Gastrocnemius medialis (tissue), 4 donors: ENCODE results near the gene TTC23. TPM values are rescaled to one million over a fixed set of nuclear protein-coding genes. Genes with fewer than 3 reads are reported as not detected.

Source experiments
- ATAC-seq, 2 donors: fragments of 150-250 bp; one replicate each; pipeline ENCODE4 v1.9.1; 2016
- DNase-seq, 2 donors: peaks; one replicate each; pipeline ENCODE4 v3.0.0-alpha.2; 2019
- H3K27ac ChIP-seq, 4 donors: fragments of 200-600 bp; sonication (generic); 1 replicate in 1 of 4; 2 replicates in 3 of 4; pipeline ENCODE4 v1.5.1; 2016 to 2018; ENCODE audit warnings: mild to moderate bottlenecking in 2 of 4, moderate library complexity in 1 of 4
- H3K27me3 ChIP-seq, 3 donors: fragments of 200-600 bp; sonication (generic) in 2 of 3; 1 replicate in 1 of 3; 2 replicates in 2 of 3; pipeline versions ENCODE4 v1.5.1 to v1.6.0; 2016 to 2019; ENCODE audit warnings: mild to moderate bottlenecking in 1 of 3, moderate library complexity in 1 of 3
- H3K36me3 ChIP-seq, 2 donors: fragments of 200-600 bp; sonication (generic) in 1 of 2; one replicate each; pipeline ENCODE4 v1.5.1; 2017 to 2018
- H3K4me1 ChIP-seq, 2 donors: fragments of 200-600 bp; sonication (generic) in 1 of 2; one replicate each; pipeline ENCODE4 v1.5.1; 2016 to 2017; ENCODE audit warnings: mild to moderate bottlenecking in 2 of 2
- H3K4me3 ChIP-seq, 4 donors: fragments of 200-600 bp; sonication (generic) in 3 of 4; 1 replicate in 1 of 4; 2 replicates in 3 of 4; pipeline ENCODE4 v1.5.1; 2016 to 2019; ENCODE audit warnings: mild to moderate bottlenecking in 2 of 4
- H3K9me3 ChIP-seq, 3 donors: fragments of 200-600 bp; sonication (generic) in 2 of 3; 1 replicate in 1 of 3; 2 replicates in 2 of 3; pipeline ENCODE4 v1.5.1; 2016 to 2019
- POLR2A ChIP-seq, 2 donors: fragments of 450-650 bp; IDR thresholded peaks; one replicate each; pipeline ENCODE4 v1.6.1; 2017; ENCODE audit warnings: antibody characterized with exemption in 2 of 2, mild to moderate bottlenecking in 2 of 2, moderate library complexity in 2 of 2
- in situ Hi-C, 4 donors: fragments of 200-750 bp; cut with MboI; loops; one replicate each; pipeline versions ENCODE4 v1.15.0 to v1.8.0; 2017; ENCODE audit warnings: low sequenced_read_pairs in 4 of 4
- intact Hi-C: fragments of 100-400 bp; cut with DNase I; formaldehyde crosslinking; loops from one replicate; pipeline ENCODE4 v1.15.1; 2023; ENCODE audit warnings: low total_unique reads
- total RNA-seq, 4 donors: library from RNA; depleted of rRNA; stranded (reverse); fragments of >200 nt; gene quantifications; one replicate each; pipeline versions ENCODE4 v1.1.0 to v1.2.3, GENCODE V29; 2016
- TF ChIP-seq, protein P1 (sequence below), 5 experiments: fragments of 450-650 bp in 3 of 5; fragments of 200-600 bp in 2 of 5; sonication (generic) in 2 of 5; IDR thresholded peaks in 4 of 5; conservative IDR thresholded peaks in 1 of 5; 1 replicate in 4 of 5; 2 replicates in 1 of 5; pipeline ENCODE4 v1.5.1; 2016 to 2019; ENCODE audit warnings: antibody characterized with exemption in 5 of 5, mild to moderate bottlenecking in 3 of 5, moderate library complexity in 3 of 5

The TTC23 gene
- total RNA-seq, 4 donors from 2014 or later: 5.6 to 9.9 (median 7.7) TPM

DNA sequence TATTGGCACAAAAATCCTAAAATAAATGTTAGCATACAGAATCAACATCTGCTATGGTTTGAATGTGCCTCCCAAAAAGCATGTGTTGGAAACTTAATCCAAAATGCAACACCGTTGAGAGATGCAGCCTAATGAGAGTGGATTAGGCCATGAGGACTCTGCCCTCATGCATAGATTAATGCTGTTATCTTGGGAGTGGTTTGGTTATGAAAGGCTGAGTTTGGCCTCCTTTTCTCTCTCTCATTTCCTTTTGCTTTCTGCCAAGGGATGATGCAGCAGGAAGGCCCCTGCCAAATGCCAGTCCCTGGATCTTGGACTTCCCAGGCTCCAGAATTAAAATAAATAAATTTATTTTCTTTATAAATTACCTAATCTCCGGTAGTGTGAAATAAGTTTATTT is 95.1 kb downstream of the TTC23 start:
- in situ Hi-C loops: no loop called here
- no peaks in the 10 kb centered on the region for H3K27me3 ChIP-seq
- no peaks in the 10 kb centered on the region for H3K36me3 ChIP-seq
- H3K9me3 ChIP-seq: no peaks in the 10 kb centered on the region
- TF ChIP-seq, protein P1, sequence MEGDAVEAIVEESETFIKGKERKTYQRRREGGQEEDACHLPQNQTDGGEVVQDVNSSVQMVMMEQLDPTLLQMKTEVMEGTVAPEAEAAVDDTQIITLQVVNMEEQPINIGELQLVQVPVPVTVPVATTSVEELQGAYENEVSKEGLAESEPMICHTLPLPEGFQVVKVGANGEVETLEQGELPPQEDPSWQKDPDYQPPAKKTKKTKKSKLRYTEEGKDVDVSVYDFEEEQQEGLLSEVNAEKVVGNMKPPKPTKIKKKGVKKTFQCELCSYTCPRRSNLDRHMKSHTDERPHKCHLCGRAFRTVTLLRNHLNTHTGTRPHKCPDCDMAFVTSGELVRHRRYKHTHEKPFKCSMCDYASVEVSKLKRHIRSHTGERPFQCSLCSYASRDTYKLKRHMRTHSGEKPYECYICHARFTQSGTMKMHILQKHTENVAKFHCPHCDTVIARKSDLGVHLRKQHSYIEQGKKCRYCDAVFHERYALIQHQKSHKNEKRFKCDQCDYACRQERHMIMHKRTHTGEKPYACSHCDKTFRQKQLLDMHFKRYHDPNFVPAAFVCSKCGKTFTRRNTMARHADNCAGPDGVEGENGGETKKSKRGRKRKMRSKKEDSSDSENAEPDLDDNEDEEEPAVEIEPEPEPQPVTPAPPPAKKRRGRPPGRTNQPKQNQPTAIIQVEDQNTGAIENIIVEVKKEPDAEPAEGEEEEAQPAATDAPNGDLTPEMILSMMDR (IDR thresholded peaks at IDR 0.05 in 4 of 5, conservative IDR thresholded peaks at IDR 0.05 in 1 of 5): no peak
- no peak overlapping the region for H3K27ac ChIP-seq
- no peak overlapping the region for H3K4me3 ChIP-seq
- intact Hi-C loops: no loop called here
- ATAC-seq: no peak
- DNase-seq: no peak
- peaks cover 2 to 12% of the 10 kb centered on the region in 2 donors for H3K4me1 ChIP-seq

DNA sequence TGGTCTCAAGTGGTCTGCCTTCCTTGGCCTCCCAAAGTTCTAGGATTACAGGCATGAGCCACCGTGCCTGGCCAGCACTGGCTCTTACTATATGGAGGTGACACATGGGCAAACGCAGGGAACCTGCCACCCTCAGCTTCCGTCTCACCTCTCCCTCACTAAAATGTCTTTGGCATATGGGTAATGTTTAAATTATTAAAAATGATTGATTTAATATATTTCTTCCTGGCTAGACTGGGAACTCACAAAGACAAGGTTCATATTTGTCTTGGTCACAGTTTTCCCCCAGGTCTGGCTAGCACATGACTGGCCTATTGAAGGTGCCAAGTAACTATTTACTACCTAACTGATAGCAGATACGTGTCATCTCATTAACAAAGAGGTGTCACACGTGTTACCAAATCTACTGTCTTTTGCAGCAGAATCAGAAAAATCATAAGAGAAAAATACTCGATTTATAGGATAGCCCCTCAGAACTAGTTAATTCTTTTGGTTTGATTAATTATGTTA is 96.3 kb downstream of the TTC23 start:
- H3K36me3 ChIP-seq: no peaks in the 10 kb centered on the region
- no peak overlapping the region for H3K27ac ChIP-seq
- no peak for TF ChIP-seq POLR2A (IDR thresholded peaks at IDR 0.05)
- TF ChIP-seq, protein P1 (IDR thresholded peaks at IDR 0.05 in 4 of 5, conservative IDR thresholded peaks at IDR 0.05 in 1 of 5): no peak
- no peaks in the 10 kb centered on the region for H3K9me3 ChIP-seq
- DNase-seq (no peak), ATAC-seq (no peak)
- no peak overlapping the region for H3K4me3 ChIP-seq
- no peaks in the 10 kb centered on the region for H3K27me3 ChIP-seq
- in situ Hi-C loops (no loop called here), intact Hi-C loops (no loop called here)
- H3K4me1 ChIP-seq: peaks cover 11 to 22% of the 10 kb centered on the region in 2 donors

DNA sequence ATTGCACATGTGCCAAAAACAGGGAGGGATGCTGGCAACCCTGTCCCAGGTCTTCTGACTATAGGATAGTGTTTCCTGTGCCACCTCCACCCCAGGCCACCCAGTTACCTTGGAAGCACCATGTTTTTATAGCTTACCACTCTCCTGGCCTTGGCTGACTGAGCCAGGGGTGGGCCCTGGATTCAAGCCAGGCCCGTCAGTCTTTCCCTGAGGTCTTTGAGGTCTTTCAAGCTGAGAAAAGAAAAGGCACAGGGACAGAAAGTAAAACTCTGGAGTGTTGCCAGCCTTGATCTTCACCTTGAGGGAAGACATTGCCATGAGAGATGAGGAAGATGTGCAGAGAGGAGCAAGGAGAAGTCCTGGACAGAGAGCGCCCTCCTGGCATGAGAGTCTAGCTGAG is 98.2 kb downstream of the TTC23 start:
- Histone ChIP-seq H3K4me1 (peaks cover 11 to 16% of the 10 kb centered on the region in 2 donors), H3K36me3 (no peaks in the 10 kb centered on the region), H3K27me3 (no peaks in the 10 kb centered on the region), H3K27ac (no peak overlapping the region), H3K4me3 (no peak overlapping the region), H3K9me3 (no peaks in the 10 kb centered on the region)
- intact Hi-C loops (no loop called here), in situ Hi-C loops (no loop called here)
- TF ChIP-seq POLR2A (IDR thresholded peaks at IDR 0.05): no peak
- TF ChIP-seq, protein P1 (IDR thresholded peaks at IDR 0.05 in 4 of 5, conservative IDR thresholded peaks at IDR 0.05 in 1 of 5): no peak
- no peak for ATAC-seq
- DNase-seq: no peak

DNA sequence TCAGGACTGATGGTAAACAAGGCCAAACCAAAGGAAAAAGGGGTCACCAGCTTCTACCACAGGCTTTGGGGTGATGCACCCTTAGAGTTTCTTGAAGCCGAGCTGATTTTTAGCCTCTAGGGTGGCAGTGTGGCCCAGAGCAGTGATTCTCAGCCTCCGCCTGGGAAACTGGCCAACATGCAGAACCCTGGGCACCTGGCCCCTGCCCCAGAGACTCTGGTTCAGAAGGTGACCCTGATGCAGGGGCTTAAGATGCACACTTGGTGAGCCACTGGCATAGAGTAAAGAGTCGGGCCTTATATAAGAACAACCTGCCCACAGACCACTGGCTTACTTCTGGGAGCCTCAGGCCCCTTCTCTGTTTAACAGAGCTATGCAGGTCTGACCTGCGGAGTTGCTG is 100.0 kb downstream of the TTC23 start:
- H3K9me3 ChIP-seq: no peaks in the 10 kb centered on the region
- intact Hi-C loops: no loop called here

More for the DNA sequence above, 100.0 kb downstream of the TTC23 start:
- Histone ChIP-seq H3K4me1 (peaks cover 18 to 20% of the 10 kb centered on the region in 2 donors), H3K27ac (peak overlapping the region; percentile 49 to 58 (median 56)), H3K4me3 (no peak overlapping the region), H3K27me3 (no peaks in the 10 kb centered on the region), H3K36me3 (no peaks in the 10 kb centered on the region)
- ATAC-seq: no peak
- TF ChIP-seq POLR2A (IDR thresholded peaks at IDR 0.05): no peak
- TF ChIP-seq, protein P1 (IDR thresholded peaks at IDR 0.05 in 4 of 5, conservative IDR thresholded peaks at IDR 0.05 in 1 of 5): no peak
- in situ Hi-C loops: no loop called here
- DNase-seq: no peak
